Neural cell (in vitro differentiated cells): ENCODE results near the gene PRODH2.

Experiments
- CTCF ChIP-seq: fragments of 450-650 bp; IDR thresholded peaks from 2 replicates; pipeline ENCODE4 v1.5.1; 2014; ENCODE audit warnings: antibody characterized with exemption, mild to moderate bottlenecking, moderate library complexity; ENCODE audit not compliant: poor library complexity, severe bottlenecking
- EP300 ChIP-seq: fragments of 450-650 bp; conservative IDR thresholded peaks from 2 replicates; pipeline ENCODE4 v1.6.1; 2014; ENCODE audit warnings: antibody characterized with exemption, mild to moderate bottlenecking, moderate library complexity; ENCODE audit not compliant: poor library complexity, severe bottlenecking

- TF ChIP-seq CTCF (no peak), EP300 (no peak)
Measured at GRCh38 chr19:35756377-35757230, 56.0 kb downstream of the PRODH2 start, which contains the start of gene HSPB6.
